A549 (cell line): Measurements from ENCODE around the gene AHSG.

ENCODE experiments used
- TF ChIP-seq, protein P1 (sequence below): IDR thresholded peaks from 2 replicates; pipeline ENCODE4 v1.6.1; 2012
- TF ChIP-seq, protein P2 (sequence below): fragments of >200 bp; sonication (Bioruptor Twin); formaldehyde crosslinking; IDR thresholded peaks from 2 replicates; pipeline ENCODE4 v1.6.1; 2016

DNA sequence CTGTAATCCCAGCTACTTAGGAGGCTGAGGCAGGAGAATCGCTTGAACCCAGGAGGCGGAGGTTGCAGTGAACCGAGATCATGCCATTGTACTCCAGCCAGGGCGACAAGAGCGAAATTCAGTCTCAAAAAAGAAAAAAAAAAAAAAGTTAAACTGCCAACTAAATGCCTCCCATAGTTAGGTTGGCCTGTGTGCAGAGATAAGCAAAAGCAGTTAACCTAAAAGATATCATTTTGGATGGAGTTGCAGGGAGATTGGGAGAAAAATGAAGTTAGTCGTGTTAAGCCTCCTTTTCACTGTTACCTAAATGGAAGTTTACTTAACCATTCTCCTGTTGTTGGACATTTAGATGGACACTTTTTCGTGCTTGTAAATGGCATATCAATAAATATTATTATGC, 15.9 kb downstream of the AHSG start:
- TF ChIP-seq, protein P1, sequence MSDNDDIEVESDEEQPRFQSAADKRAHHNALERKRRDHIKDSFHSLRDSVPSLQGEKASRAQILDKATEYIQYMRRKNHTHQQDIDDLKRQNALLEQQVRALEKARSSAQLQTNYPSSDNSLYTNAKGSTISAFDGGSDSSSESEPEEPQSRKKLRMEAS = no peak
- TF ChIP-seq, protein P2, sequence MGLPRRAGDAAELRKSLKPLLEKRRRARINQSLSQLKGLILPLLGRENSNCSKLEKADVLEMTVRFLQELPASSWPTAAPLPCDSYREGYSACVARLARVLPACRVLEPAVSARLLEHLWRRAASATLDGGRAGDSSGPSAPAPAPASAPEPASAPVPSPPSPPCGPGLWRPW = no peak
